ENCODE measurements around the gene OLFM2.

DNA sequence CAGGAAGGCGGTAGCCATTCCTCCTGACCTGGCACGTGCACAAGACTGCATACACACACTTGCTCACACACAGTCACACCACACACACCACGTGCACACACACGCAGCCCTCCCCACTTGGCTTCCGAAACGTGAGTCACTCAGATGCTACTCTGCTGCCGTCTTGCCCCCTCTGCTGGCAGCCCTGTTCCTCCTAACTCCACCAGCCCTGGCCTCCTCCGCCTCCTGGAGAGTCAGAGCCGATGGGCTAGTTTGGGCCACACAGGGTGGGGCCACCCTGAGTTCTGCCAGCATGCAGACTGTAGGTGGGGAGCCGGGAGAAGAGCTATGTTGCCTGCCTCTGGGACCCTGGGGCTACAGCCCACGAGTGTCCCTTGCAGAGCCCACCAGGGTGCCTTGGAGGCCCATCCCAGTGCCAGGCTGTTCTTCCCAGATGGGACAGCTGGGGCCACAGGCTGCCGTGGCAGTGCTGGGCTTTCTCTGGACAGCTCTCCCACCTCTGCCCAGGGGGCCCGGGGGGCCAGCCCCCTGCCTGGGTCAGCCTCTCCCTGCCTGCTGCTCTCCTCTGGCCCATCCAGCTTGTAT, 89.1 kb downstream of the OLFM2 start:
- TF ChIP-seq POLR2A (IDR thresholded peaks at IDR 0.05): no peak
- TF ChIP-seq, protein P1, sequence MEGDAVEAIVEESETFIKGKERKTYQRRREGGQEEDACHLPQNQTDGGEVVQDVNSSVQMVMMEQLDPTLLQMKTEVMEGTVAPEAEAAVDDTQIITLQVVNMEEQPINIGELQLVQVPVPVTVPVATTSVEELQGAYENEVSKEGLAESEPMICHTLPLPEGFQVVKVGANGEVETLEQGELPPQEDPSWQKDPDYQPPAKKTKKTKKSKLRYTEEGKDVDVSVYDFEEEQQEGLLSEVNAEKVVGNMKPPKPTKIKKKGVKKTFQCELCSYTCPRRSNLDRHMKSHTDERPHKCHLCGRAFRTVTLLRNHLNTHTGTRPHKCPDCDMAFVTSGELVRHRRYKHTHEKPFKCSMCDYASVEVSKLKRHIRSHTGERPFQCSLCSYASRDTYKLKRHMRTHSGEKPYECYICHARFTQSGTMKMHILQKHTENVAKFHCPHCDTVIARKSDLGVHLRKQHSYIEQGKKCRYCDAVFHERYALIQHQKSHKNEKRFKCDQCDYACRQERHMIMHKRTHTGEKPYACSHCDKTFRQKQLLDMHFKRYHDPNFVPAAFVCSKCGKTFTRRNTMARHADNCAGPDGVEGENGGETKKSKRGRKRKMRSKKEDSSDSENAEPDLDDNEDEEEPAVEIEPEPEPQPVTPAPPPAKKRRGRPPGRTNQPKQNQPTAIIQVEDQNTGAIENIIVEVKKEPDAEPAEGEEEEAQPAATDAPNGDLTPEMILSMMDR (IDR thresholded peaks at IDR 0.05): no peak

All from ovary (tissue), 3 donors.